Skeletal muscle satellite cell (primary cell): ENCODE data around the gene GNAO1.

ENCODE experiments used
- H3K27me3 ChIP-seq: 2 replicates; pipeline ENCODE4 v1.7.0; 2013; ENCODE audit warnings: low read length; ENCODE audit not compliant: control insufficient read depth, insufficient read depth
- H3K36me3 ChIP-seq: 2 replicates; pipeline ENCODE4 v1.7.0; 2013; ENCODE audit warnings: mild to moderate bottlenecking, control low read depth, low read length; ENCODE audit not compliant: insufficient read depth
- H3K4me1 ChIP-seq: 2 replicates; pipeline ENCODE4 v1.7.0; 2013; ENCODE audit warnings: low read length; ENCODE audit not compliant: control insufficient read depth, insufficient read depth
- H3K4me2 ChIP-seq: 2 replicates; pipeline ENCODE4 v1.7.0; 2013; ENCODE audit warnings: mild to moderate bottlenecking, low read length
- H3K4me3 ChIP-seq: 2 replicates; pipeline ENCODE4 v1.7.0; 2013; ENCODE audit warnings: low read length
- H3K9ac ChIP-seq: 2 replicates; pipeline ENCODE4 v1.7.0; 2013; ENCODE audit warnings: mild to moderate bottlenecking, low read depth, low read length, moderate library complexity
- H3K9me3 ChIP-seq: replicated peaks from 2 replicates; pipeline ENCODE4 v1.7.0; 2013; ENCODE audit warnings: mild to moderate bottlenecking, control low read depth, low read length

GNAO1 gene

GRCh38 chr16:56309008-56309407 is 117.7 kb downstream of the GNAO1 start:
- Histone ChIP-seq H3K9ac (no peak overlapping the region), H3K27me3 (peaks cover 35% of the 10 kb centered on the region), H3K4me3 (no peak overlapping the region), H3K4me1 (no peaks in the 10 kb centered on the region), H3K4me2 (no peak overlapping the region), H3K36me3 (no peaks in the 10 kb centered on the region), H3K9me3 (no peaks in the 10 kb centered on the region)

DNA sequence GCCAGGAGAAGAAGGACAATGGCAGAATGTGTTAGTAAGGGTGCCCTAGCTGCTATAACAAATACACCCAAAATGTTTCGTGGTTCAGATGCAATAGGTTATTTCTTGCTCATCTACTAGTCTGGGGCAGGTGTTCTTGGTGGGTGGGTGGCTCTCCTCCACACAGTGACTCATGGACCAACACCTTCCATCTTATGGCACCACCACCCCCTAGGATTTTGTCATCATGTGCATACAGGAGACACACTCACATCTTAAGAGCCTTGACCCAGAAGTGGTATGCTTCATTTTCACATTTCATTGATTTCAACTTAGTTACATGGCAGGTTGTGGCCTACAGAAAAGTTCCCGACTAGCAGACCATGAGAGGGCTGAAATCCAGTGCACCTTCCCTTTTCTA is 119.4 kb downstream of the GNAO1 start:
- Histone ChIP-seq H3K9me3 (no peaks in the 10 kb centered on the region), H3K27me3 (peaks cover 33% of the 10 kb centered on the region), H3K4me3 (no peak overlapping the region), H3K4me2 (no peak overlapping the region), H3K36me3 (no peaks in the 10 kb centered on the region), H3K9ac (no peak overlapping the region), H3K4me1 (no peaks in the 10 kb centered on the region)

- Histone ChIP-seq H3K4me1 (no peaks in the 10 kb centered on the region), H3K4me3 (no peak overlapping the region), H3K9me3 (no peaks in the 10 kb centered on the region), H3K27me3 (peaks cover 28% of the 10 kb centered on the region), H3K9ac (no peak overlapping the region), H3K36me3 (no peaks in the 10 kb centered on the region), H3K4me2 (no peak overlapping the region)
Measured at GRCh38 chr16:56311208-56312027, 120.1 kb downstream of the GNAO1 start.

DNA sequence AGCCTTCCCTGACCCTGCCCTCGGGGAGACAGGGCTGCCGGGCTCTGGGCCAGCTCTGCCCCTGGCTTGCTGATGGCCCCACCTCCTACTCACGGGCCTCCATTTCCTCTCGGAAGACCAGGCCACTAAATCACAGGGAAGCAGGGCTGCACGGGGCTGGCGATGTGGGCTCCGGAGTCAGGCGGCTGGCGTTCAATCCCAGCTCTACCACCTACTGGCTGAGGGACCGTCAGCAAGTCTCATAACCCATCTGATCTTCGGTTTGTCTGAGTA is 120.7 kb downstream of the GNAO1 start:
- Histone ChIP-seq H3K36me3 (no peaks in the 10 kb centered on the region), H3K9me3 (no peaks in the 10 kb centered on the region), H3K4me2 (no peak overlapping the region), H3K4me3 (no peak overlapping the region), H3K27me3 (peaks cover 28% of the 10 kb centered on the region), H3K9ac (no peak overlapping the region), H3K4me1 (no peaks in the 10 kb centered on the region)

DNA sequence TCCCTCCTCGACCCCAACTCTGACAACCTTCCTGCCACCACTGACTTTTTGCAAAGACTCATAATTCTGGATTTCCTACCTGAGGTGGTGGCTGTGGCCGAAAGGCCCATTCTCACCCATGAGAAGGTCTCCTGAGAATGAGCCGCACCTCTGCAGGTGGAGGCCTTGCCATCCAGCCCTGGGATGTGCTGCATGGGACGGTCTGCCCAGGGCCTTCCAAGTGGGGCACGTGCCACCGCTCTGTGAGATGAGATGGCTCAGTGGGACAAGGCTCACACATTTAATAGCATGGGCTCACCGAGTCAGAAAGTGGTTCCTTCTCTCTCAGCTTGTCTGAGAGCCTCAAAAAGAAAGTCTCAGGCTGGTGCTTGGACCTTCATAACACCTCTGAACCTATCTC is 121.3 kb downstream of the GNAO1 start:
- no peak overlapping the region for H3K4me3 ChIP-seq
- peaks cover 30% of the 10 kb centered on the region for H3K27me3 ChIP-seq
- no peaks in the 10 kb centered on the region for H3K4me1 ChIP-seq
- H3K9me3 ChIP-seq: no peaks in the 10 kb centered on the region
- H3K9ac ChIP-seq: no peak overlapping the region
- no peak overlapping the region for H3K4me2 ChIP-seq
- H3K36me3 ChIP-seq: no peaks in the 10 kb centered on the region

DNA sequence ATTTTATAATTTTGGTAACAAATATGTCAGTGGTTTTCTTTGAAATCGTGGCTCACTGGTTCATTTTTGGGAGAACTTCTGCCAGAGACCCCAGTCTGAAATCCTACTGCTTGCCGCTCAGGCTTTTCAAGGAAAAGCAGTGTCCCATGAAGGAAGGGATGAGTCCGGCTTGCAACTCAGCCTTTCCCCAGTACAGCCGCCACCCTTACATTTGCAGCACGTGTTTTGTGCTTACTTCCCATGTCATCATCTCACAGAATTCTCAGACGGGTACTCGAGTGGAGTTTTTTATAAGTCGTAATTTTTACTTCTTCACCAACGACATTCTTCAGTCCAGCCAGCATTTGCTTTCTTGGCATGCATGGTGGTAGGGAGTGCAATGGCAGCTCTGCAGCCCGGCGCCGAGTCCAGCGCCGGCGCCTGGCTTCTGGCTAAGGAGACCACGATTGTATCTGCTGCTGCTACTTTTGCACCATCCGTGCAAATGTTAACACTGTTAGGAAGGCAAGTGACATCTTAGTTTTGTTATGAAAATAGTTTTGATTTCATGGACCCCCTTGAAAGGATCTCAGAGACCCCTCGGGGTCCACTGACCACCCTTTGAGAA is 123.1 kb downstream of the GNAO1 start:
- H3K4me1 ChIP-seq: peaks cover 4% of the 10 kb centered on the region
- no peak overlapping the region for H3K4me2 ChIP-seq
- peaks cover 30% of the 10 kb centered on the region for H3K27me3 ChIP-seq
- H3K9ac ChIP-seq: no peak overlapping the region
- H3K4me3 ChIP-seq: no peak overlapping the region
- H3K36me3 ChIP-seq: no peaks in the 10 kb centered on the region
- H3K9me3 ChIP-seq: no peaks in the 10 kb centered on the region

GRCh38 chr16:56315955-56316354 is 124.7 kb downstream of the GNAO1 start:
- Histone ChIP-seq H3K4me3 (no peak overlapping the region), H3K4me2 (no peak overlapping the region), H3K27me3 (peaks cover 32% of the 10 kb centered on the region), H3K36me3 (no peaks in the 10 kb centered on the region), H3K9me3 (no peaks in the 10 kb centered on the region), H3K4me1 (peaks cover 4% of the 10 kb centered on the region), H3K9ac (no peak overlapping the region)

- no peak overlapping the region for H3K9ac ChIP-seq
- peaks cover 4% of the 10 kb centered on the region for H3K4me1 ChIP-seq
- H3K9me3 ChIP-seq: no peaks in the 10 kb centered on the region
- H3K36me3 ChIP-seq: no peaks in the 10 kb centered on the region
- no peak overlapping the region for H3K4me2 ChIP-seq
- peaks cover 32% of the 10 kb centered on the region for H3K27me3 ChIP-seq
- H3K4me3 ChIP-seq: no peak overlapping the region
Measured at GRCh38 chr16:56316545-56316944, 125.3 kb downstream of the GNAO1 start.

- Histone ChIP-seq H3K4me2 (peak overlapping the region; percentile 85), H3K4me3 (peak overlapping the region; percentile 61), H3K36me3 (no peaks in the 10 kb centered on the region), H3K9ac (peak overlapping the region; percentile 60), H3K27me3 (peaks cover 34% of the 10 kb centered on the region), H3K4me1 (peaks cover 4% of the 10 kb centered on the region), H3K9me3 (no peaks in the 10 kb centered on the region)
Measured at GRCh38 chr16:56317998-56318826, 126.9 kb downstream of the GNAO1 start.

DNA sequence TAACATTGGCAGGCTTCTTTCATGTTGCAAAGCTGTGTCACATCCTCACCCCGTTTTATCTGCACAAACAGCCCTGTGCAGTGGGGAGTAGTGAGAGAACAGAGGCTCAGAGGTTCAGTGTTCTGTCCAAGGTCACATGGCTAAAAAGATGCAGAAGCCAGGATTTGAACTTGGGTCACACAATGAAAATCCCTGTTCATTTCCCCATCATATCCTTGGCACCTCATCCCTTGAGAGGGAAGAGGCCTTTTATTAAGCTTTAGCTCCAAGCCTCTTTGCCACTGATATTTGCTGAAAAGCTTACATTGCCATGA is 127.5 kb downstream of the GNAO1 start:
- Histone ChIP-seq H3K36me3 (no peaks in the 10 kb centered on the region), H3K9ac (no peak overlapping the region), H3K9me3 (no peaks in the 10 kb centered on the region), H3K4me2 (no peak overlapping the region), H3K27me3 (peaks cover 38% of the 10 kb centered on the region), H3K4me3 (no peak overlapping the region), H3K4me1 (peaks cover 4% of the 10 kb centered on the region)

DNA sequence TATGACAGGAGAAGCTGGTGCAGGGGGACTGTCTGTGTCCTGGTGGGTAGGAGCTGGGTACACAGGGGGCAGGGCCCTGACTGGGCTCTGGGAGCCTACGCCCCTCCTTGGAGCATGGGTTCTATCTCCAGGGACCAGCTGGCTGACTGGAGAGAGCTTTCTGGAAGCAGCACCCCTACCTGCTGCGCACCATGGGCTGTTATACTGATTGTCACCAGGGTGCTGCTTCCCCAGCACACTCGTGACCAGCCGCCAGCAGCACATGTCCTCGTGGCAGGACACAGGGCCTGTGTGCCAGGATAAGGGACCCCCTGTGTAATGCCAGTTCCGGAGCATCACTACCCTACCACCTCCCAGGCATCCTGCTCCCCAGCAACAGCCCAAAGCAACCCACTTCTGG is 128.1 kb downstream of the GNAO1 start:
- H3K4me2 ChIP-seq: no peak overlapping the region

More for the DNA sequence above, 128.1 kb downstream of the GNAO1 start:
- Histone ChIP-seq H3K4me3 (no peak overlapping the region), H3K4me1 (peaks cover 4% of the 10 kb centered on the region), H3K36me3 (no peaks in the 10 kb centered on the region), H3K27me3 (peaks cover 36% of the 10 kb centered on the region), H3K9me3 (no peaks in the 10 kb centered on the region), H3K9ac (no peak overlapping the region)
